HepG2 (cell line): ENCODE results near the gene WDR87. TPM values are rescaled to one million over a fixed set of nuclear protein-coding genes. Genes with fewer than 3 reads are reported as not detected.

Source experiments
- AHDC1 ChIP-seq: sonication (generic); formaldehyde crosslinking; IDR thresholded peaks from 2 replicates; pipeline ENCODE4 v1.5.1; 2020; ENCODE audit warnings: mild to moderate bottlenecking, missing genetic modification reagents, borderline replicate concordance
- FOXC1 ChIP-seq: sonication (generic); formaldehyde crosslinking; IDR thresholded peaks from 2 replicates; pipeline ENCODE4 v1.8.0; 2022; ENCODE audit warnings: mild to moderate bottlenecking, missing genetic modification reagents, borderline replicate concordance
- HNRNPH1 ChIP-seq: fragments of 200-400 bp; formaldehyde crosslinking; optimal IDR thresholded peaks from 2 replicates; pipeline ENCODE3; 2017; ENCODE audit warnings: mild to moderate bottlenecking, low read depth, low read length
- JUND ChIP-seq: sonication (generic); formaldehyde crosslinking; IDR thresholded peaks from 2 replicates; pipeline ENCODE4 v1.8.0; 2022; ENCODE audit warnings: mild to moderate bottlenecking, missing genetic modification reagents
- RAD51 ChIP-seq: fragments of 450-650 bp; IDR thresholded peaks from 2 replicates; pipeline ENCODE4 v1.6.1; 2016; ENCODE audit warnings: borderline replicate concordance
- SMARCE1 ChIP-seq: fragments of 450-650 bp; IDR thresholded peaks from 2 replicates; pipeline ENCODE4 v1.6.1; 2017; ENCODE audit warnings: borderline replicate concordance
- SRSF4 ChIP-seq: fragments of 200-400 bp; formaldehyde crosslinking; IDR thresholded peaks from one replicate; pipeline ENCODE4 v1.6.1; 2018; ENCODE audit warnings: mild to moderate bottlenecking, low read depth, low read length, moderate library complexity; ENCODE audit not compliant: poor library complexity, severe bottlenecking
- TCF7 ChIP-seq: sonication (generic); IDR thresholded peaks from 2 replicates; pipeline ENCODE4 v1.6.1; 2016; ENCODE audit warnings: antibody characterized with exemption, low read depth
- ZFP37 ChIP-seq: sonication (generic); formaldehyde crosslinking; IDR thresholded peaks from 2 replicates; pipeline ENCODE4 v1.4.0; 2020; ENCODE audit warnings: missing genetic modification reagents, borderline replicate concordance
- ZFP41 ChIP-seq: sonication (generic); formaldehyde crosslinking; IDR thresholded peaks from 2 replicates; pipeline ENCODE4 v1.4.0; 2020; ENCODE audit warnings: mild to moderate bottlenecking, missing genetic modification reagents, borderline replicate concordance
- ZFYVE20 ChIP-seq: sonication (generic); formaldehyde crosslinking; IDR thresholded peaks from 2 replicates; pipeline ENCODE4 v1.8.0; 2023; ENCODE audit warnings: low read depth, mild to moderate bottlenecking, moderate library complexity, missing genetic modification reagents, borderline replicate concordance
- ZNF407 ChIP-seq: sonication (generic); formaldehyde crosslinking; IDR thresholded peaks from one replicate; pipeline ENCODE4 v1.5.1; 2020; ENCODE audit warnings: mild to moderate bottlenecking, missing genetic modification reagents; ENCODE audit errors: not compliant biosample characterization
- ZNF558 ChIP-seq: sonication (generic); formaldehyde crosslinking; IDR thresholded peaks from 2 replicates; pipeline ENCODE4 v1.9.0; 2022; ENCODE audit warnings: mild to moderate bottlenecking, missing genetic modification reagents, borderline replicate concordance
- ZNF776 ChIP-seq: sonication (generic); formaldehyde crosslinking; IDR thresholded peaks from 2 replicates; pipeline ENCODE4 v1.4.0; 2020; ENCODE audit warnings: mild to moderate bottlenecking, missing genetic modification reagents
- polyA plus RNA-seq, 8 experiments: library from polyadenylated mRNA; depleted of rRNA in 3 of 8; stranded (reverse) in 7 of 8; unstranded in 1 of 8; fragments of >200 nt; fragmentation: Illumina TruSeq in 4 of 8; extraction: Trizol in 4 of 8; gene quantifications; 2 replicates each; pipeline versions ENCODE4 v1.2.1 to v1.2.3, GENCODE V29; 2011 to 2016; ENCODE audit warnings: low read depth in 4 of 8, missing spikeins in 1 of 8, mixed read lengths in 1 of 8; ENCODE audit not compliant: insufficient read depth in 1 of 8
- total RNA-seq, 5 experiments: library from RNA; depleted of rRNA; stranded (reverse); fragments of >200 nt; fragmentation: Illumina TruSeq; extraction: Trizol; gene quantifications; 2 replicates each; pipeline ENCODE4 v1.2.3, GENCODE V29; 2016; ENCODE audit warnings: low read depth in 1 of 5
- TF ChIP-seq, protein P1 (sequence below): sonication (generic); formaldehyde crosslinking; conservative IDR thresholded peaks from 2 replicates; pipeline ENCODE4 v1.5.0; 2020; ENCODE audit warnings: missing genetic modification reagents

Gene WDR87
- total and polyA plus RNA-seq, 2 of the 13 experiments (the other 11 are each of a cell fraction or from before 2014, with no cell fraction given): not detected

- no peak for TF ChIP-seq ZFP41
- no peak for TF ChIP-seq TCF7
- TF ChIP-seq SMARCE1: no peak
- no peak for TF ChIP-seq RAD51
- TF ChIP-seq ZFP37: no peak
- peak; percentile 62; the same call in 1 of the 2 replicates for TF ChIP-seq AHDC1 (CRISPR knock-in tag)
- TF ChIP-seq, protein P1, sequence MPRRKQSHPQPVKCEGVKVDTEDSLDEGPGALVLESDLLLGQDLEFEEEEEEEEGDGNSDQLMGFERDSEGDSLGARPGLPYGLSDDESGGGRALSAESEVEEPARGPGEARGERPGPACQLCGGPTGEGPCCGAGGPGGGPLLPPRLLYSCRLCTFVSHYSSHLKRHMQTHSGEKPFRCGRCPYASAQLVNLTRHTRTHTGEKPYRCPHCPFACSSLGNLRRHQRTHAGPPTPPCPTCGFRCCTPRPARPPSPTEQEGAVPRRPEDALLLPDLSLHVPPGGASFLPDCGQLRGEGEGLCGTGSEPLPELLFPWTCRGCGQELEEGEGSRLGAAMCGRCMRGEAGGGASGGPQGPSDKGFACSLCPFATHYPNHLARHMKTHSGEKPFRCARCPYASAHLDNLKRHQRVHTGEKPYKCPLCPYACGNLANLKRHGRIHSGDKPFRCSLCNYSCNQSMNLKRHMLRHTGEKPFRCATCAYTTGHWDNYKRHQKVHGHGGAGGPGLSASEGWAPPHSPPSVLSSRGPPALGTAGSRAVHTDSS: no peak
- TF ChIP-seq HNRNPH1: no peak
- no peak for TF ChIP-seq FOXC1
- no peak for TF ChIP-seq ZNF407 (CRISPR knock-in tag)
- TF ChIP-seq JUND (CRISPR knock-in tag): no peak
- no peak for TF ChIP-seq ZNF776 (CRISPR knock-in tag)
- no peak for TF ChIP-seq ZFYVE20
- TF ChIP-seq SRSF4: no peak
- no peak; the same call in 1 of the 2 replicates for TF ChIP-seq ZNF558 (CRISPR knock-in tag)
Observed at GRCh38 chr19:37874784-37875183, 31.6 kb downstream of the WDR87 start (continued).
